Subcutaneous abdominal adipose tissue (tissue), 5 donors: ENCODE results near the gene BCL6.

Source experiments
- H3K27ac ChIP-seq: one replicate; pipeline ENCODE4 v1.7.0; 2013; ENCODE audit warnings: low read depth, mild to moderate bottlenecking, inconsistent platforms, low read length, moderate library complexity
- H3K27me3 ChIP-seq, 5 donors: one replicate each; pipeline ENCODE4 v1.7.0; 2013; ENCODE audit warnings: low read length in 5 of 5, inconsistent platforms in 1 of 5; ENCODE audit not compliant: control insufficient read depth in 5 of 5, insufficient read depth in 4 of 5
- H3K36me3 ChIP-seq, 5 donors: one replicate each; pipeline ENCODE4 v1.7.0; 2013; ENCODE audit warnings: low read length in 5 of 5; ENCODE audit not compliant: control insufficient read depth in 5 of 5, insufficient read depth in 5 of 5
- H3K4me1 ChIP-seq, 5 donors: one replicate each; pipeline ENCODE4 v1.7.0; 2013; ENCODE audit warnings: low read length in 5 of 5, mild to moderate bottlenecking in 3 of 5, moderate library complexity in 1 of 5; ENCODE audit not compliant: control insufficient read depth in 5 of 5, insufficient read depth in 5 of 5
- H3K4me3 ChIP-seq, 5 donors: one replicate each; pipeline ENCODE4 v1.7.0; 2013; ENCODE audit warnings: low read length in 5 of 5, low read depth in 1 of 5
- H3K9ac ChIP-seq, 5 donors: one replicate each; pipeline ENCODE4 v1.7.0; 2013; ENCODE audit warnings: low read length in 5 of 5, mild to moderate bottlenecking in 4 of 5, moderate library complexity in 3 of 5
- H3K9me3 ChIP-seq, 5 donors: one replicate each; pipeline ENCODE4 v1.7.0; 2013; ENCODE audit warnings: low read length in 5 of 5; ENCODE audit not compliant: control insufficient read depth in 5 of 5
- donor health status: healthy.
- donor health status: healthy.
- donor health status: healthy.
- donor health status: healthy.
- donor health status: healthy.

The BCL6 gene

GRCh38 chr3:187739094-187739560 is 6.1 kb downstream of the BCL6 start:
- peaks cover 0 to 7% (median 5%) of the 10 kb centered on the region in 5 donors for H3K36me3 ChIP-seq
- H3K4me3 ChIP-seq = peak overlapping the region; percentile 68 to 98 (median 74)
- peak overlapping the region; percentile 100 for H3K27ac ChIP-seq
- peak overlapping the region; percentile 64 to 100 (median 88) for H3K9ac ChIP-seq
- no peaks in the 10 kb centered on the region for H3K9me3 ChIP-seq
- H3K27me3 ChIP-seq = no peaks in the 10 kb centered on the region
- H3K4me1 ChIP-seq = peaks cover 15 to 73% (median 54%) of the 10 kb centered on the region in 5 donors

GRCh38 chr3:187738331-187739093 is 6.8 kb downstream of the BCL6 start:
- H3K9ac ChIP-seq = peak overlapping the region; percentile 64 to 100 (median 88)
- H3K27ac ChIP-seq = peak overlapping the region; percentile 100
- peaks cover 15 to 73% (median 54%) of the 10 kb centered on the region in 5 donors for H3K4me1 ChIP-seq
- no peaks in the 10 kb centered on the region for H3K9me3 ChIP-seq
- H3K4me3 ChIP-seq = peak overlapping the region; percentile 68 to 98 (median 74)
- H3K27me3 ChIP-seq = no peaks in the 10 kb centered on the region
- H3K36me3 ChIP-seq = peaks cover 4 to 13% (median 8%) of the 10 kb centered on the region in 5 donors

GRCh38 chr3:187738071-187738330 is 7.3 kb downstream of the BCL6 start:
- Histone ChIP-seq H3K4me1 (peaks cover 15 to 73% (median 54%) of the 10 kb centered on the region in 5 donors), H3K27ac (peak overlapping the region; percentile 100), H3K27me3 (no peaks in the 10 kb centered on the region), H3K4me3 (peak overlapping the region; percentile 68 to 98 (median 74)), H3K9ac (peak overlapping the region; percentile 64 to 100 (median 88)), H3K36me3 (peaks cover 6 to 18% (median 13%) of the 10 kb centered on the region in 5 donors), H3K9me3 (no peaks in the 10 kb centered on the region)

GRCh38 chr3:187737368-187738070 is 7.7 kb downstream of the BCL6 start:
- no peaks in the 10 kb centered on the region for H3K9me3 ChIP-seq
- H3K27me3 ChIP-seq = no peaks in the 10 kb centered on the region
- peak overlapping the region; percentile 68 to 98 (median 83) for H3K4me3 ChIP-seq
- peak overlapping the region; percentile 100 for H3K27ac ChIP-seq
- H3K4me1 ChIP-seq = peaks cover 15 to 73% (median 54%) of the 10 kb centered on the region in 5 donors
- peak overlapping the region; percentile 64 to 100 (median 97) for H3K9ac ChIP-seq
- peaks cover 9 to 23% (median 17%) of the 10 kb centered on the region in 5 donors for H3K36me3 ChIP-seq

GRCh38 chr3:187737006-187737367 is 8.3 kb downstream of the BCL6 start:
- H3K9ac ChIP-seq = peak overlapping the region; percentile 64 to 100 (median 97)
- no peaks in the 10 kb centered on the region for H3K27me3 ChIP-seq
- H3K9me3 ChIP-seq = no peaks in the 10 kb centered on the region
- peaks cover 15 to 73% (median 50%) of the 10 kb centered on the region in 5 donors for H3K4me1 ChIP-seq
- H3K36me3 ChIP-seq = peaks cover 11 to 28% (median 22%) of the 10 kb centered on the region in 5 donors
- H3K4me3 ChIP-seq = peak overlapping the region; percentile 68 to 98 (median 83)
- peak overlapping the region; percentile 100 for H3K27ac ChIP-seq

- H3K27ac ChIP-seq = peak overlapping the region; percentile 100
- peaks cover 15 to 68% (median 45%) of the 10 kb centered on the region in 5 donors for H3K4me1 ChIP-seq
- no peaks in the 10 kb centered on the region for H3K9me3 ChIP-seq
- peaks cover 16 to 33% (median 28%) of the 10 kb centered on the region in 5 donors for H3K36me3 ChIP-seq
- H3K27me3 ChIP-seq = no peaks in the 10 kb centered on the region
- peak overlapping the region; percentile 64 to 100 (median 97) for H3K9ac ChIP-seq
- peak overlapping the region; percentile 68 to 98 (median 83) for H3K4me3 ChIP-seq
Observed at GRCh38 chr3:187736418-187736871, 8.8 kb downstream of the BCL6 start.

GRCh38 chr3:187735837-187736236 is 9.4 kb downstream of the BCL6 start:
- H3K4me1 ChIP-seq = peaks cover 15 to 62% (median 41%) of the 10 kb centered on the region in 5 donors
- no peaks in the 10 kb centered on the region for H3K27me3 ChIP-seq
- peaks cover 22 to 40% (median 34%) of the 10 kb centered on the region in 5 donors for H3K36me3 ChIP-seq
- H3K27ac ChIP-seq = peak overlapping the region; percentile 100
- H3K4me3 ChIP-seq = peak overlapping the region; percentile 68 to 98 (median 83)
- no peaks in the 10 kb centered on the region for H3K9me3 ChIP-seq
- H3K9ac ChIP-seq = peak overlapping the region; percentile 56 to 100 (median 77)

GRCh38 chr3:187735383-187735782 is 9.9 kb downstream of the BCL6 start:
- no peaks in the 10 kb centered on the region for H3K9me3 ChIP-seq
- H3K4me3 ChIP-seq = peak overlapping the region in 4 of 5 donors; percentile 68 to 98 (median 89)
- no peaks in the 10 kb centered on the region for H3K27me3 ChIP-seq
- peak overlapping the region in 3 of 5 donors; percentile 0 to 100 (median 99) for H3K9ac ChIP-seq
- peak overlapping the region; percentile 100 for H3K27ac ChIP-seq
- peaks cover 27 to 44% (median 38%) of the 10 kb centered on the region in 5 donors for H3K36me3 ChIP-seq
- H3K4me1 ChIP-seq = peaks cover 15 to 58% (median 36%) of the 10 kb centered on the region in 5 donors

GRCh38 chr3:187734841-187735240 is 10.4 kb downstream of the BCL6 start:
- Histone ChIP-seq H3K27ac (peak overlapping the region; percentile 100), H3K9me3 (no peaks in the 10 kb centered on the region), H3K9ac (peak overlapping the region in 3 of 5 donors; percentile 0 to 100 (median 99)), H3K36me3 (peaks cover 32 to 50% (median 44%) of the 10 kb centered on the region in 5 donors), H3K4me1 (peaks cover 15 to 56% (median 35%) of the 10 kb centered on the region in 5 donors), H3K4me3 (peak overlapping the region in 4 of 5 donors; percentile 68 to 98 (median 89)), H3K27me3 (no peaks in the 10 kb centered on the region)
